H9 (cell line): ENCODE data around the gene CROCC2. TPM values are rescaled to one million over a fixed set of nuclear protein-coding genes. Genes with fewer than 3 reads are reported as not detected.

Experiments
- DNase-seq: peaks from one replicate; pipeline ENCODE4 v3.0.0-alpha.2; 2017
- H2AFZ ChIP-seq: one replicate; pipeline ENCODE4 v1.6.1; 2013; ENCODE audit warnings: mild to moderate bottlenecking, low read length, control low read depth, moderate library complexity
- H2AK5ac ChIP-seq: 2 replicates; pipeline ENCODE4 v1.6.1; 2013; ENCODE audit warnings: low read length, control low read depth, mixed read lengths; ENCODE audit not compliant: insufficient read length
- H2BK120ac ChIP-seq: one replicate; pipeline ENCODE4 v1.6.1; 2013; ENCODE audit warnings: low read depth, mild to moderate bottlenecking, low read length, control low read depth, inconsistent platforms; ENCODE audit not compliant: poor library complexity, severe bottlenecking
- H2BK12ac ChIP-seq: 2 replicates; pipeline ENCODE4 v1.6.1; 2013; ENCODE audit warnings: low read length, control low read depth, mixed read lengths, low read depth; ENCODE audit not compliant: insufficient read length
- H2BK15ac ChIP-seq: 2 replicates; pipeline ENCODE4 v1.6.1; 2013; ENCODE audit warnings: low read depth, low read length, control low read depth
- H2BK20ac ChIP-seq: one replicate; pipeline ENCODE4 v1.6.1; 2013; ENCODE audit warnings: low read depth, mild to moderate bottlenecking, low read length, control low read depth, inconsistent platforms; ENCODE audit not compliant: poor library complexity, severe bottlenecking
- H2BK5ac ChIP-seq: 2 replicates; pipeline ENCODE4 v1.6.1; 2013; ENCODE audit warnings: low read length, control low read depth, mixed read lengths; ENCODE audit not compliant: insufficient read length
- H3K14ac ChIP-seq: 2 replicates; pipeline ENCODE4 v1.6.1; 2013; ENCODE audit warnings: low read length, control low read depth; ENCODE audit not compliant: insufficient read depth
- H3K18ac ChIP-seq: 2 replicates; pipeline ENCODE4 v1.6.1; 2013; ENCODE audit warnings: low read depth, mild to moderate bottlenecking, mixed read lengths, low read length, control low read depth; ENCODE audit not compliant: insufficient read length
- H3K23ac ChIP-seq: 2 replicates; pipeline ENCODE4 v1.6.1; 2013; ENCODE audit warnings: low read length, control low read depth, mixed read lengths, low read depth; ENCODE audit not compliant: insufficient read length
- H3K23me2 ChIP-seq: 2 replicates; pipeline ENCODE4 v1.6.1; 2013; ENCODE audit warnings: low read depth, mild to moderate bottlenecking, mixed read lengths, low read length, control low read depth; ENCODE audit not compliant: insufficient read length, poor library complexity, severe bottlenecking
- H3K27ac ChIP-seq: 2 replicates; pipeline ENCODE4 v1.5.1; 2013; ENCODE audit warnings: low read length, control low read depth, mixed read lengths, low read depth; ENCODE audit not compliant: insufficient read length
- H3K27me3 ChIP-seq: 2 replicates; pipeline ENCODE4 v1.6.1; 2013; ENCODE audit warnings: low read length, control low read depth, inconsistent platforms; ENCODE audit not compliant: insufficient read depth
- H3K4ac ChIP-seq: 2 replicates; pipeline ENCODE4 v1.6.1; 2013; ENCODE audit warnings: low read depth, mild to moderate bottlenecking, control low read depth, inconsistent platforms, low read length, moderate library complexity
- H3K4me1 ChIP-seq: 2 replicates; pipeline ENCODE4 v1.6.1; 2013; ENCODE audit warnings: low read length, control low read depth, inconsistent platforms; ENCODE audit not compliant: insufficient read depth
- H3K4me2 ChIP-seq: 2 replicates; pipeline ENCODE4 v1.6.1; 2013; ENCODE audit warnings: low read length, control low read depth, mixed read lengths; ENCODE audit not compliant: insufficient read length, insufficient read depth
- H3K56ac ChIP-seq: 2 replicates; pipeline ENCODE4 v1.6.1; 2013; ENCODE audit warnings: low read depth, mild to moderate bottlenecking, mixed read lengths, low read length, control low read depth; ENCODE audit not compliant: insufficient read length
- H3K79me1 ChIP-seq: 2 replicates; pipeline ENCODE4 v1.6.1; 2013; ENCODE audit warnings: low read depth, mild to moderate bottlenecking, moderate library complexity, low read length, control low read depth, inconsistent platforms; ENCODE audit not compliant: insufficient read depth, poor library complexity, severe bottlenecking
- H3K79me2 ChIP-seq: 2 replicates; pipeline ENCODE4 v1.6.1; 2013; ENCODE audit warnings: low read length, control low read depth, inconsistent platforms; ENCODE audit not compliant: insufficient read depth
- H3K9ac ChIP-seq: 2 replicates; pipeline ENCODE4 v1.6.1; 2013; ENCODE audit warnings: low read length, control low read depth, mixed read lengths; ENCODE audit not compliant: insufficient read length; ENCODE audit errors: extremely low read depth
- H3K9me3 ChIP-seq: one replicate; pipeline ENCODE4 v1.6.1; 2013; ENCODE audit warnings: low read depth, low read length, inconsistent platforms; ENCODE audit not compliant: control insufficient read depth
- H3T11ph ChIP-seq: one replicate; pipeline ENCODE4 v1.6.1; 2013; ENCODE audit warnings: mild to moderate bottlenecking, low read length, control low read depth, inconsistent platforms
- H4K20me1 ChIP-seq: one replicate; pipeline ENCODE4 v1.6.1; 2013; ENCODE audit not compliant: control insufficient read depth, insufficient read length, insufficient read depth
- H4K5ac ChIP-seq: 2 replicates; pipeline ENCODE4 v1.6.1; 2013; ENCODE audit warnings: low read depth, mild to moderate bottlenecking, mixed read lengths, low read length, control low read depth; ENCODE audit not compliant: insufficient read length
- H4K8ac ChIP-seq: replicated peaks from 2 replicates; pipeline ENCODE4 v1.6.1; 2013; ENCODE audit warnings: low read length, control low read depth, mixed read lengths, low read depth; ENCODE audit not compliant: insufficient read length
- H4K91ac ChIP-seq: 2 replicates; pipeline ENCODE4 v1.6.1; 2013; ENCODE audit warnings: low read depth, mild to moderate bottlenecking, moderate library complexity, mixed read lengths, low read length, control low read depth; ENCODE audit not compliant: insufficient read length
- H3K27ac Mint-ChIP-seq, 3 experiments: 2 replicates in 2 of 3; 3 replicates in 1 of 3; pipeline ENCODE4 v1.8.0; 2020 to 2021; ENCODE audit warnings: mixed read lengths in 3 of 3, mild to moderate bottlenecking in 1 of 3, moderate library complexity in 1 of 3
- H3K27me3 Mint-ChIP-seq: 2 replicates; pipeline ENCODE4 v1.8.0; 2021; ENCODE audit warnings: low read depth, mild to moderate bottlenecking, moderate library complexity, mixed read lengths
- H3K36me3 Mint-ChIP-seq, 3 experiments: 2 replicates in 2 of 3; 3 replicates in 1 of 3; pipeline ENCODE4 v1.8.0; 2020 to 2021; ENCODE audit warnings: low read depth in 3 of 3, mixed read lengths in 3 of 3; ENCODE audit not compliant: insufficient read depth in 1 of 3
- H3K4me1 Mint-ChIP-seq, 2 experiments: 2 replicates each; pipeline ENCODE4 v1.8.0; 2020; ENCODE audit warnings: mixed read lengths in 2 of 2
- H3K4me3 Mint-ChIP-seq, 2 experiments: 2 replicates in 1 of 2; 3 replicates in 1 of 2; pipeline ENCODE4 v1.8.0; 2020 to 2021; ENCODE audit warnings: mild to moderate bottlenecking in 2 of 2, mixed read lengths in 2 of 2, moderate library complexity in 1 of 2
- H3K9me3 Mint-ChIP-seq, 2 experiments: 2 replicates in 1 of 2; 3 replicates in 1 of 2; pipeline ENCODE4 v1.8.0; 2020; ENCODE audit warnings: mild to moderate bottlenecking in 2 of 2, mixed read lengths in 2 of 2, moderate library complexity in 1 of 2
- CTCF ChIP-seq: fragments of 200-600 bp; sonication (generic); conservative IDR thresholded peaks from 3 replicates; pipeline ENCODE4 v1.8.0; 2021; ENCODE audit warnings: antibody characterized with exemption, mild to moderate bottlenecking
- WGBS: extraction: QIAGEN DNeasy Blood & Tissue Kit; methylation state at CpG from one replicate; pipeline ENCODE4 v1.1.7; 2013; ENCODE audit warnings: missing lambda C conversion rate, low lambda C conversion rate, mixed read lengths; ENCODE audit not compliant: insufficient read length; ENCODE audit errors: extremely low coverage; 5-methylcytosine and 5-hydroxymethylcytosine counted together
- total RNA-seq: library from RNA; stranded (reverse); gene quantifications from 2 replicates; pipeline ENCODE4 v1.2.1, GENCODE V29; 2021

The CROCC2 gene
- total RNA-seq, 1 experiment from 2014 or later = not detected

- Histone ChIP-seq H3K79me2 (no peaks in the 10 kb centered on the region), H3K79me1 (no peaks in the 10 kb centered on the region), H3K4me1 (no peaks in the 10 kb centered on the region), H2BK5ac (no peak overlapping the region), H2BK120ac (no peak overlapping the region), H4K5ac (no peak overlapping the region), H2BK12ac (no peak overlapping the region), H3K23ac (no peak overlapping the region), H3K56ac (no peak overlapping the region), H3K9ac (no peak overlapping the region), H3T11ph (no peak overlapping the region), H3K14ac (no peak overlapping the region; the same call in 1 of the 2 replicates), H3K18ac (no peak overlapping the region), H4K91ac (no peak overlapping the region), H4K20me1 (no peaks in the 10 kb centered on the region), H3K27ac (no peak overlapping the region), H3K23me2 (peaks cover 6% of the 10 kb centered on the region), H2AFZ (no peak overlapping the region), H2BK20ac (no peak overlapping the region), H2BK15ac (no peak overlapping the region), H3K27me3 (peaks cover 3% of the 10 kb centered on the region; the same call in 1 of the 2 replicates), H2AK5ac (no peak overlapping the region), H3K4ac (no peak overlapping the region), H3K4me2 (peak overlapping the region; percentile 17), H4K8ac (no peak overlapping the region), H3K9me3 (no peaks in the 10 kb centered on the region)
- H3K36me3 Mint-ChIP-seq = no peaks in the 10 kb centered on the region; a peak in 2 of 7 replicates
- H3K9me3 Mint-ChIP-seq = peaks cover 0 to 2% of the 10 kb centered on the region in 2 experiments; a peak in 1 of 5 replicates
- no peak overlapping the region for H3K27ac Mint-ChIP-seq
- WGBS = no CpG with 5 or more reads among the region's 16 CpGs
- H3K4me1 Mint-ChIP-seq = peaks cover 0 to 4% of the 10 kb centered on the region in 2 experiments; a peak in 2 of 4 replicates
- peak overlapping the region; percentile 25 to 64; a peak in 3 of 5 replicates for H3K4me3 Mint-ChIP-seq
- peaks cover 38% of the 10 kb centered on the region for H3K27me3 Mint-ChIP-seq
- no peak for DNase-seq
- TF ChIP-seq CTCF = no peak
Observed at GRCh38 chr2:240997141-240997855, 91.2 kb downstream of the CROCC2 start.
